Neural progenitor cell (in vitro differentiated cells): ENCODE data around the gene SPATA31D1.

ENCODE experiments used
- CTCF ChIP-seq: fragments of 200-600 bp; sonication (generic); IDR thresholded peaks from 2 replicates; pipeline ENCODE4 v1.5.1; 2017; ENCODE audit warnings: antibody characterized with exemption, mild to moderate bottlenecking
- EZH2 ChIP-seq: fragments of 200-600 bp; sonication (generic); IDR thresholded peaks from 2 replicates; pipeline ENCODE4 v1.6.1; 2017; ENCODE audit warnings: antibody characterized with exemption, mild to moderate bottlenecking, moderate library complexity
- EZH2phosphoT487 ChIP-seq: fragments of 200-600 bp; sonication (generic); IDR thresholded peaks from 2 replicates; pipeline ENCODE4 v1.6.1; 2017; ENCODE audit warnings: antibody characterized with exemption

GRCh38 chr9:81980568-81980967 lies 8.0 kb upstream of the SPATA31D1 start:
- TF ChIP-seq CTCF (no peak), EZH2 (no peak), EZH2phosphoT487 (no peak)
